ENCODE results near the gene PDK2. TPM values are rescaled to one million over a fixed set of nuclear protein-coding genes. Genes with fewer than 3 reads are reported as not detected.
A peak's percentile ranks its signal among the peaks of the same experiment; 100 is the strongest.

PDK2 gene
- total RNA-seq, 2 donors from 2014 or later: 47.1 to 79.5 TPM

DNA sequence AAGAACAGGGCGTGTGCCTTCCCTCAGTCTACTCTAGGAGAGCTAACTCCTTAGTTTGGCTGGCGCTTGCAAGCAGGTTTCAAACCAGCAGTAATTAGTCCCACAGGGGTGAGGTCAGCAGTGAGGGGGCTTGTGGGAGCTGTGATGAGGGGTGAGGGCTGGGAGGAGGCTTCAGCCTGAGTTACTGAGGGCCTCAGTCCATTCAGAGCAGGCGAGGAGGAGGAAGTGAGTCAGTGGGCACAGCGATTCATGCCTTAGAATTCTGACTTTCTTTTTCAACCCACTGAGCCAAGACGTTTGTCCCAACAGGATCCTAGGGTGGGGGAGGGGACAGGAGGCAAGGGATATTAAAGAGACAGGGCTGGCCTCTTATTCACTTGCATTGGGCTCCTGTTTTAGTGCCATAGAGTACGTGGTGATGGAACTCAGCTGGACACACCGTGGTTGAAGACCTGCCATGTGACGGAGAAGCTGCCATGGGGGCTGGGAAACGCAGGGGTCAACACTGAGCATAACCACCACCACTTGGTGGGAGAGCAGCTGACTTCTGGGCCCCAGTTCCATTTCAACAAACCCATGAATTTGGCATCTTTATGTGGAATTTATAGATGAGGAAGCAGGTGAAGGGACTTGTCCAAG, 47.5 kb upstream of the PDK2 start:
- TF ChIP-seq, protein P1, sequence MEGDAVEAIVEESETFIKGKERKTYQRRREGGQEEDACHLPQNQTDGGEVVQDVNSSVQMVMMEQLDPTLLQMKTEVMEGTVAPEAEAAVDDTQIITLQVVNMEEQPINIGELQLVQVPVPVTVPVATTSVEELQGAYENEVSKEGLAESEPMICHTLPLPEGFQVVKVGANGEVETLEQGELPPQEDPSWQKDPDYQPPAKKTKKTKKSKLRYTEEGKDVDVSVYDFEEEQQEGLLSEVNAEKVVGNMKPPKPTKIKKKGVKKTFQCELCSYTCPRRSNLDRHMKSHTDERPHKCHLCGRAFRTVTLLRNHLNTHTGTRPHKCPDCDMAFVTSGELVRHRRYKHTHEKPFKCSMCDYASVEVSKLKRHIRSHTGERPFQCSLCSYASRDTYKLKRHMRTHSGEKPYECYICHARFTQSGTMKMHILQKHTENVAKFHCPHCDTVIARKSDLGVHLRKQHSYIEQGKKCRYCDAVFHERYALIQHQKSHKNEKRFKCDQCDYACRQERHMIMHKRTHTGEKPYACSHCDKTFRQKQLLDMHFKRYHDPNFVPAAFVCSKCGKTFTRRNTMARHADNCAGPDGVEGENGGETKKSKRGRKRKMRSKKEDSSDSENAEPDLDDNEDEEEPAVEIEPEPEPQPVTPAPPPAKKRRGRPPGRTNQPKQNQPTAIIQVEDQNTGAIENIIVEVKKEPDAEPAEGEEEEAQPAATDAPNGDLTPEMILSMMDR (IDR thresholded peaks at IDR 0.05): no peak
- TF ChIP-seq POLR2AphosphoS5 (IDR thresholded peaks at IDR 0.05) (no peak), POLR2A (IDR thresholded peaks at IDR 0.05) (no peak)
- intact Hi-C loops (cut with DNase I): no loop called here
- H3K27ac ChIP-seq: no peak overlapping the region
- no peaks in the 10 kb centered on the region for H3K27me3 ChIP-seq (replicated peaks; ENCODE audit: insufficient read depth)
- WGBS: 63% methylated on average over 9 of the region's 9 CpGs
- H3K4me1 ChIP-seq (replicated peaks): peaks cover 10% of the 10 kb centered on the region
- H3K9me3 ChIP-seq: no peaks in the 10 kb centered on the region
- no peak overlapping the region for H3K4me3 ChIP-seq
- no peak for DNase-seq (ENCODE audit: low spot score)
- H3K36me3 ChIP-seq: no peaks in the 10 kb centered on the region

DNA sequence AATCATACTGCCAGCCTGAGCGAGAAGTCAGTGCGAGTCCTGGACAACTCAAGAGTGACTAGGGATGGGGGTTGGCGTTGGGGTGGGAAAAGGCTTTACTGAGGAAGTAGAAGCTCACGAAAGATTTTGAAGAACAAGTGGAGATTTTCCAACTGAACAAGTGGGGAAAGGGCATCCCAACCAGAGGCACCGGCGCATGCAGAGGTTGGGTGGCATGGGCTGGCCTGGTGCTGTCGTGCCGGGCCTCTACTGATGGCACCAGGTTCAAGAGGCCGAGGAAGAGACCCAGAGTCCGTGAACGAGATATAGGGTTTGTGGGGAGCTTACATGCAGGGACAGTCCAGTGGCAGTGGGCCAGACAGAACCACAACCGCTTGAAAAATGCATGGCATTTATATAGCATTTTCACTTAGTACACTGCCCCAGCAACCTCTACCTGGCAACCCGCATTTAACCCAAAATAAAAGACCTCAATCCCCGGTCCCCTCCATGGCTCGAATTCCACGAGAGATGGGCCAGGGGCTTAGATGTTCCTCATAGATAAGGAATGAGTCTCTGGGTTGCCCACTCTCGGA, 46.9 kb upstream of the PDK2 start:
- H3K27ac ChIP-seq: no peak overlapping the region
- intact Hi-C loops (cut with DNase I): no loop called here
- 73% methylated on average over 17 of the region's 17 CpGs for WGBS
- H3K4me3 ChIP-seq: no peak overlapping the region
- H3K27me3 ChIP-seq (replicated peaks; ENCODE audit: insufficient read depth): no peaks in the 10 kb centered on the region
- TF ChIP-seq POLR2A (IDR thresholded peaks at IDR 0.05): no peak
- no peak for TF ChIP-seq POLR2AphosphoS5 (IDR thresholded peaks at IDR 0.05)
- TF ChIP-seq, protein P1 (IDR thresholded peaks at IDR 0.05): no peak
- no peak for DNase-seq (ENCODE audit: low spot score)
- no peaks in the 10 kb centered on the region for H3K36me3 ChIP-seq
- H3K9me3 ChIP-seq: no peaks in the 10 kb centered on the region
- peaks cover 10% of the 10 kb centered on the region for H3K4me1 ChIP-seq (replicated peaks)

DNA sequence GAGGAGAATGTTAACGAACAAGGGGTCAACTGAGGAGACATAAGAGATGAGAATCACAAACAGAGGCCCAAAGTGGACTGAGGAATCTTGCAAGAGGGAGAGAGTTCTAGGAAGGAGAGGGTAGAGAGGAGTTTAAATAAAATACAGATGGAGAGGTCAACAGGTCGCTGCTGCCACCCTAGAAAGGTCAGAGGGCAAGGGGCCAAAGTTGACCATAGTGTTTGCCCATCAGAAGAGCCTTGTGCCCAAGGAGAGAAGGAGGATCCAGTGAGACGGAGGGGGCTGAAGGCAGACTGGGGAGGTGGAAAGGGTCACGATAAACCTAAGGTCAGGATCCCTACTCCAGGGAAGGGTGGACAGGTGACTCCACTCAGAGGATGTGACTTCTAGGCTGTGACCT, 46.2 kb upstream of the PDK2 start:
- Histone ChIP-seq H3K36me3 (no peaks in the 10 kb centered on the region), H3K4me1 (replicated peaks) (peaks cover 10% of the 10 kb centered on the region), H3K27ac (no peak overlapping the region), H3K4me3 (no peak overlapping the region), H3K9me3 (no peaks in the 10 kb centered on the region), H3K27me3 (replicated peaks; ENCODE audit: insufficient read depth) (no peaks in the 10 kb centered on the region)
- WGBS: 78% methylated on average over 4 of the region's 4 CpGs
- DNase-seq (ENCODE audit: low spot score): no peak
- TF ChIP-seq POLR2AphosphoS5 (IDR thresholded peaks at IDR 0.05) (no peak), POLR2A (IDR thresholded peaks at IDR 0.05) (no peak)
- TF ChIP-seq, protein P1 (IDR thresholded peaks at IDR 0.05): no peak
- intact Hi-C loops (cut with DNase I): no loop called here

DNA sequence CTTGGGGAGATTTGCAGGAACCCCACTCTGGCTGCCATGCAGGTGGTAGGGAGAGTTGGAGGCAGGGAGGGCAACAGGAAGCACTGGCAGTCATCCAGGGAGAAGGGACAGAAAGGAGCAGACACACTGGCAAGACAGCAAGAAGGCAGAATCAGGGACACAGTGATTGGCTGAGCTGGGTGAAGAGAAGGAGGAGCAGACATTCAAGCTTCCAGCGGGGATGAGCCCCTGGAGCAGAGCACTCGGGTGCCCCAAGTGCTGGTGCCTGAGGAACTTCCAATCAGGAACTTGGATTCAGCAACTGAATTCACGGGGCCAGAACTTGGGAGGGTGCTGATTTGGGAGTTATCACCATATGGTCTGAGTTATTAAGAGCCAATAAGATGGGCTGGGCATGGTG, 45.5 kb upstream of the PDK2 start:
- no peak for DNase-seq (ENCODE audit: low spot score)
- intact Hi-C loops (cut with DNase I): no loop called here
- WGBS: 28% methylated on average over 3 of the region's 3 CpGs
- H3K27me3 ChIP-seq (replicated peaks; ENCODE audit: insufficient read depth): no peaks in the 10 kb centered on the region
- H3K4me1 ChIP-seq (replicated peaks): peaks cover 10% of the 10 kb centered on the region
- no peaks in the 10 kb centered on the region for H3K36me3 ChIP-seq
- no peak overlapping the region for H3K27ac ChIP-seq
- TF ChIP-seq POLR2A (IDR thresholded peaks at IDR 0.05): no peak
- no peaks in the 10 kb centered on the region for H3K9me3 ChIP-seq
- no peak overlapping the region for H3K4me3 ChIP-seq

DNA sequence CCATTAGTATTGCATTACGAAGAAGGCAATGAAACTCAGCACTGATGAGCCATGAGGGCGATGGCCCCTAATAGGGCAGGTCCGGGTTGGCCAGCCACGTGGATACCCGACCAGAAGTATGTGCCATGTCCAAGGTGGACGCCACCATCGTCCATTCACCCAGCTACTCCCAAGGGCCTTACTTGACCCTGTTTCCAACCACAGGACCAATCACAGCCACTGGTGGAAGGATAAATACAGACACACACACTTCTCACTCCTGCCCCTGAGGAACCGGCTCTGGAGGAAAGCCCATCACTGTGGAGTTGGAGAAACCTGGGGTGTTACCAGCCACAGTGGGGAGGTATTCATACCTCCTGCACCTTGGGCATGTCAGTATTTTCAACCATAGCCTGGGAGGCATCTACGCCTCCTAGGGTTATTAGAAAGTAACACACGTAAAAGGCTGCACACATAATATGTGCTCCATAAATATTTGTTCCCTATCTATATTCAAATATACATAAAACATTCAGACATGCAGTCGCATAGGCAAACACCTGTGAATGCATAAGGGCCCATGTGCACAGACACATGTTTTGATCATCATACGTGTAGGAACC, 44.6 kb upstream of the PDK2 start:
- WGBS: 81% methylated on average over 12 of the region's 12 CpGs
- intact Hi-C loops (cut with DNase I): no loop called here
- TF ChIP-seq POLR2AphosphoS5 (IDR thresholded peaks at IDR 0.05) (no peak), POLR2A (IDR thresholded peaks at IDR 0.05) (no peak)
- TF ChIP-seq, protein P1 (IDR thresholded peaks at IDR 0.05): no peak
- DNase-seq (ENCODE audit: low spot score): no peak
- Histone ChIP-seq H3K4me1 (replicated peaks) (peaks cover 10% of the 10 kb centered on the region), H3K4me3 (no peak overlapping the region), H3K36me3 (no peaks in the 10 kb centered on the region), H3K27ac (peak overlapping the region; percentile 89 to 93), H3K27me3 (replicated peaks; ENCODE audit: insufficient read depth) (no peaks in the 10 kb centered on the region), H3K9me3 (no peaks in the 10 kb centered on the region)
